Prostate gland (tissue), 2 donors: ENCODE data around the gene EPM2AIP1.

Source experiments
- POLR2AphosphoS5 ChIP-seq: sonication (generic); formaldehyde crosslinking; IDR thresholded peaks from one replicate; pipeline ENCODE4 v1.6.1; 2017; ENCODE audit warnings: antibody characterized with exemption
- TF ChIP-seq, protein P1 (sequence below), 4 experiments: fragments of 200-600 bp in 2 of 4; fragments of 450-650 bp in 2 of 4; sonication (generic) in 2 of 4; IDR thresholded peaks; 1 replicate in 3 of 4; 2 replicates in 1 of 4; pipeline ENCODE4 v1.5.1; 2016 to 2019; ENCODE audit warnings: antibody characterized with exemption in 4 of 4, mild to moderate bottlenecking in 2 of 4, moderate library complexity in 2 of 4

DNA sequence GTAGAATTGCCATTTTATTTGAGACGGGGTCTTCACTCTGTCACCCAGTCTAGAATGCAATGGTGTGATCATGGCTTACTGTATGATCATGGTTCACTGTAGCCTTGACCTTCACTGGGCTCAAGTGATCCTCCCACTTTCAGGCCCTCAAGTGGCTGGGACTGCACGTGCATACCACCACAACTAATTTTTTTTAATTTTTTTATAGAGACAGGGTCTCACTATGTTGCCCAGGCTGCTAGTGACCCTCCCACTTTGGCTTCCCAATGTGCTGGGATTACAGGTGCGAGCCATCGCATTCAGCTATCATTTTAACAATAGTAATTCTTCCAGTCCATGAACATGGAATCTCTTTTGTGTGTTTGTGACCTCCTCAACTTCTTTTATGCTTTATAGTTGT lies 11.9 kb downstream of the EPM2AIP1 start:
- no peak for TF ChIP-seq POLR2AphosphoS5
- TF ChIP-seq, protein P1, sequence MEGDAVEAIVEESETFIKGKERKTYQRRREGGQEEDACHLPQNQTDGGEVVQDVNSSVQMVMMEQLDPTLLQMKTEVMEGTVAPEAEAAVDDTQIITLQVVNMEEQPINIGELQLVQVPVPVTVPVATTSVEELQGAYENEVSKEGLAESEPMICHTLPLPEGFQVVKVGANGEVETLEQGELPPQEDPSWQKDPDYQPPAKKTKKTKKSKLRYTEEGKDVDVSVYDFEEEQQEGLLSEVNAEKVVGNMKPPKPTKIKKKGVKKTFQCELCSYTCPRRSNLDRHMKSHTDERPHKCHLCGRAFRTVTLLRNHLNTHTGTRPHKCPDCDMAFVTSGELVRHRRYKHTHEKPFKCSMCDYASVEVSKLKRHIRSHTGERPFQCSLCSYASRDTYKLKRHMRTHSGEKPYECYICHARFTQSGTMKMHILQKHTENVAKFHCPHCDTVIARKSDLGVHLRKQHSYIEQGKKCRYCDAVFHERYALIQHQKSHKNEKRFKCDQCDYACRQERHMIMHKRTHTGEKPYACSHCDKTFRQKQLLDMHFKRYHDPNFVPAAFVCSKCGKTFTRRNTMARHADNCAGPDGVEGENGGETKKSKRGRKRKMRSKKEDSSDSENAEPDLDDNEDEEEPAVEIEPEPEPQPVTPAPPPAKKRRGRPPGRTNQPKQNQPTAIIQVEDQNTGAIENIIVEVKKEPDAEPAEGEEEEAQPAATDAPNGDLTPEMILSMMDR (IDR thresholded peaks at IDR 0.05): no peak
